Activated CD8-positive, alpha-beta memory T cell treated with anti-CD3 and anti-CD28 coated beads, Interleukin-2, amount 50 U/mL, for 4 hours (primary cell): ENCODE results near the gene ATM.
"Not testable (repeated sequence)": the region's sequence is repeated elsewhere in the genome, so short reads cannot be mapped to it uniquely, and the experiment has no call there.

Source experiments
- DNase-seq: peaks from one replicate; pipeline ENCODE4 v3.0.0-alpha.2; 2020

The ATM gene

DNA sequence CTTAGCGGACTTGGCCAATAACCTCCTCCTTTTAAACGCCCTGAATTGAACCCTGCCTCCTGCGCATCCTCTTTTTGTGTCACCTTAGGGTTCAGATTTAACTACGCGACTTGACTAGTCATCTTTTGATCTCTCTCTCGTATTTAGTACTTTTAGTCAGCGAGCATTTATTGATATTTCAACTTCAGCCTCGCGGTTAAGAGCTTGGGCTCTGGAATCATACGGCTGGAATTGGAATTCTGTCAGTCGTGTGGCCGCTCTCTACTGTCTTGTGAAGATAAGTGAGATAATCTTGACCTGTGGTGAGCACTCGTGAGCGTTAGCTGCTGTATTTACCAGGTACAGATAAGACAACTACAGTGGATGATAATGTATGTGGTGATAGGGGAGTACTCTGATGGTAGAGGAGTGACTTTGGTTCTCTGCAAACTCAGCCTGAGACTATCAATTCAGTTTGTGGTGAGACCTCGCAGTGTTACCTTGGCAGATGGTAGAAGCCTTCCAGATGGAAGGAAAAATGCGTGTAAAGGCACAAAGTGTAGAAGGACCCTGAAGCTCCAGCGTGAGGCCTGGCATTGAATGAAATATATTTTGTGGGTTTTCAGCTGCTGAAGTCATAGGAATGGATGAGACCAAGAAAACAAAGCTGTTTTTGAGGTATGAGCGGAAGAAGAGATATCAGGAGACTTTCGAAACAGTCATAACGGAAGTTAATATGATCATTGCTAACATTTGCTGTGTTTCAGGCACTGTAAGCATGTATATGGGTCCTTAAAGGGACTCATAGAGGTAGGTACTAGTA lies 682 bp downstream of the ATM start:
- no peak for DNase-seq

DNA sequence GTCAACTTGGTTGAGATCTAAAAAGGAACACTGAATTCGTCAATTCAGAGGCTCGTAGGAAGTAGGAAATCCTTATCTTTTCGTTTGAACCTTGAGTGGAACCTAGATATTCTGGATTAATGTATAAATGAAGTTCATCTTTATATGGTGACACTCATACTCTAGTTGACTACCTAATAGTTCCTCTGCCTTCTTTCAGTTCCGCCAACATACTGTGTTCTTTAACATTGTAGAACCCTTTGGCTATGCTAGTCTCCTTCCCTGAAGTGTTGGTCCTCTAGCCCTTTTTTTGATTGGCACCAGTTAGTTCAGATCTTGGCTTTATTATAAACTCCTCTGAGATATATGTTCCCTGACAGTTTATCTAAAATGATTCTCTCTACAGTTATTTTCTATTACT lies 1.5 kb downstream of the ATM start:
- no peak for DNase-seq

DNA sequence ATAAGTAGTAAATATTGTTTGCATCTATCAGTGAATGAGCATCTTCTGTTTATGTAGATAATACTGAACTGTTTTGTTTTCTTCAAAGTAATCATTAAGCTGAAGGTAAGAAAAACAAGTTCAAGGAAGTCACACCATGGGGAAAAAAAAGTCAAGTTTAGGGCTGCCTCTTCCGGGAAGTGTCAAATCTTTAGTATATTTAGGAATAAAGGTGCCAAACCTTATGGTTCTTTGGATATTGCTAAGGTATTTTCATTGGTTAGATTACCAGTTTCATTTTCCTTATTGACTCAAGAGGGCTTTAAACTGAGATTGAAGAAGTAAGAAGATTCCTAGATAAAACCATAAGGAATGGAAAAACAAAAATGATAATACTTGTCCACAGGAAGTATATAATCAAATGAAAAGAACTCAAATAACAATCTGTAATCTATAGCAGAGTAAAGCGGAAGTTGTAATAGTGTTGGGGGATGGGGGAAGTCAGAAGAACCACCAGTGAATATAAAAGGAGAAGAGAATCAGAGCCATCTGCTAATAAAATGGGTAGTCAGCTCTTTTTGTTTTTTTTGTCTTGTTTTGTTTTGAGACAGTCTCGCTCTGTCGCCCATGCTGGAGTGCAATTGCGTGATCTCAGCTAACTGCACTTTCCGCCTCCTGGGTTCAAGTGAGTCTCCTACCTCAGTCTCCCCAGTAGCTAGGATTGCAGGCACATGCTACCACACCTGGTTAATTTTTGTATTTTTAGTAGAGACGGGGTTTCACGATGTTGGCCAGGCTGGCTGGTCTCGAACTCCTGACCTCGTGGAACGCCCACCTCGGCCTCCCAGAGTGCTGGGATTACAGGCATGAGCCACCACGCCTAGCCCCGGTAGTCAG lies 2.3 kb downstream of the ATM start:
- DNase-seq = peak; percentile 29

DNA sequence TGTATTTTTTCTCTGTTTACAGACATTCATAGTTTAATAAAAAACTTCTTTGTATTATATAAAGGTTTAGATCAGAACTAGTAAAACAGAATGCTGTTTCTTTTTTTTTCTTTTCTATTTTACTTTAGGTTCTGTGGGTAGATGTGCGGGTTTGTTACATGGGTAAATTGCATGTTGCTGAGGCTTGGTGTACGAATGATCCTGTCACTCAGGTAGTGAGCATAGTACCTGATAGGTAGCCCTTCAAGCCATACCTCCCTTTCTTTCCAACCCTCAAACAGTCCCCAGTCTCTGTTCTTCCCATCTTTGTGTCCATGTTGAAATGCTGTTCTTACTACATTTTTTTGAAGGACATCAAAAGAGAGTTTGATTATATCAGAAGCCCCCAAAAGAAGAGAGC lies 3.2 kb downstream of the ATM start:
- no peak for DNase-seq

DNA sequence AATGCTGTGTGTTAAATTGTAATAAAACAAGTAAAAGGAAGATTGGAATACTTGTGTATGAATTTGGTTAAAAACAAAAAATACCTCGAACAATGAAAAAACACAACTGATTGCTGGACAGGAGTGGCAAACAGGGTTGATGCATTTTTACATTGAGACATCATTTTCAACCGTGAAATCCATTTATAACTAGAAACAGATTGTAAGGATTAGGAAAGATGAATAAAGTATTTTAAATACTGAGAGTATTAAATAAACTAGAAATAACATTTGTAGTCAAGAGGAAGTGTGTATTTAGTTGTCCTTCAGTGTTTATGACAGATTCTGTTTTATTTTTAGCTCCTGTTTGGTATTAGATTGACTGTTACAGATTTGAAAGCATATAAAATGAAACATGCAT lies 5.4 kb downstream of the ATM start:
- DNase-seq = no peak

DNA sequence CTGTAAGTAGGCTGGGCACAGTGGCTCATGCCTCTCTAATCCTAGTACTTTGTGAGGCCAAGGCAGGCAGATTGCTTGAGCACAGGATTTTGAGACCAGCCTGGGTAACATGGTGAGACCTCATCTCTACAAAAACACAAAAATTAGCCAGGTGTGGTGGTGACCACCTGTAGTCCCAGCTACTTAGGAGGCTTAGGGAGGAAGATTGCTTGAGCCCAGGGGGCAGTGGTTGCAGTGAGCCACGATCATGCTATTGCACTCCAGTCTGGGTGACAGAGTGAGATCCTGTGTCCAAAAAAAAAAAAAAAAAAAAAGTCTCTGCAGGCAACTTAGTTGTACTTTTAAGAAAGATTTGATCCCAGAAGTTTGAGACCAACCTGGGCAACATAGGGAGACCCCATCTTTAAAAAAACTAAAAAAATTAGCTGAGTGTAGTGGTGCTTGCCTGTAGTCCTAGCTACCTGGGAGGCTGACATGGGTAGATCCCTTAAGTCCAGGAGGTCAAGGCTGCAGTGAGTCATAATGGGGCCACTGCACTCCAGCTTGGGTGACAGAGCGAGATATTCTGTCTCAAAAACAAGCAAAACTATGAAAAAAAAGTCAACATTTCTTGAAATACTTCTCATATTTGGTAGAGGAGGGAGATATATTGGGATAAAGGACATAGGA lies 10.5 kb downstream of the ATM start:
- DNase-seq = no peak

DNA sequence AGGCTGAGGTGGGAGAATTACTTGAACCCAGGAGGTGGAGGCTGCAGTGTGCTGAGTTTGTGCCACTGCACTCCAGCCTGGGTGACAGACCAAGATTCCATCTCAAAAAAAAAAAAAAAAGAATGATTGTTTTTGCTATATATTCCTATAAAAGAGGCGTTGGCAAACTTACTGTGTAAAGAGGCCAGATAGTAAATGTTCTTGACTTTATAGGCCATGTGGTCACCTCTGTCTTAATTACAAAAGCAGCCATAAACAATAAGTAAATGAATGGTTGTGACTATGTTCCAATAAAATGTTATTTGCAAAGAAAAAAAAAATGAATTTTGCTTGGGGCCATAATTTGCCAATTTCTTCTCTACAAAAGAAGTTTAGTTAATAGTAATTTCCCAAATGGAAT lies 12.3 kb downstream of the ATM start:
- no peak for DNase-seq

DNA sequence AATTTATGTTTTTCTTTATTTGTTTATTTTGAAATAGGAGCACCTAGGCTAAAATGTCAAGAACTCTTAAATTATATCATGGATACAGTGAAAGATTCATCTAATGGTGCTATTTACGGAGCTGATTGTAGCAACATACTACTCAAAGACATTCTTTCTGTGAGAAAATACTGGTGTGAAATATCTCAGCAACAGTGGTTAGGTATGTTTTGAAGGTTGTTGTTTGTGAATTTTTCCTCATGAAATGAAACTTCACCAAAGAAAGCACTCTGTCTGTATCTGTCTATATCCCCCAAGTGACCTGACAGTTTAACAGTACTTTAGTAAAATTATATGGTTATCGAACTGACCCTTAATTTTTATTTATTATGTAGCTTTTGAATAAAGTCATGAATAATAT lies 12.8 kb downstream of the ATM start:
- no peak for DNase-seq

DNA sequence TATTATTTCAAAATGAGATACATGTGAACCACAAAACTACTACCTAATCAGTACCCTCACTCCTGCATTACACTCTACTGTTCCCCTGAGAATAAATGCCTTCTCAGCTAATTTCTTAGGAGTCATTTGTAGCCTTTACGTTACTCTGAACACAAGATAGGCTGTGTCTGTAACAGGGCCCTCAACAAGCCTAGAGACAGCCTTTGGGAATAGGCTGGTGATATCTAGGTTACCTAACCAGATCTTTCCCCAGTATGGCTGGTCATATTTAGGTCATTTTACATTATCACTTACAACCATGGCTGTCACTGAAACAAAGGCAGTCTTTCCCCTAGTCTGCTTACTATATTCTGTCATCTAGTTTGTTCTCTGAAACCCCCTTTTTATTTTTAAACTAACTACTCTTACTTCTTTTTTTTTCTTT lies 14.2 kb downstream of the ATM start:
- DNase-seq = no peak

DNA sequence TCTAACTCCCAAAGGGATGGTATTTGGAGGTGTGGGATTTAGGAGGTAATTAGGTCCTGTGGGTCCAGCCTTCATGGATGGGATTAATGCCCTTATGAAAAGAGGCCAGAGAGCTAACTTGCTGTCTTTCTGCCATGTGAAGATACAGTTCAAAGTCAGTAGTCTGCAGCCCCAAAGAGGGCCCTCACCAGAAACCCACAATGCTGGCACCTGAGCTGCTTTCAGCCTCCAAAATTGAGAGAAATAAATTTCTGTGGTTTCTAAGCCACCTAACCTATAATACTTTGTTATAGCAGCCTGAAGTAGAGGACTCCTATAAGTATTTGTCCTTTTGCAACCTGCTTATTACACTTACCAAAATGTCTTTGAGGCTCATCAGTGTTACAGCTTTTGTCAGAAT lies 16.2 kb downstream of the ATM start:
- no peak for DNase-seq

DNA sequence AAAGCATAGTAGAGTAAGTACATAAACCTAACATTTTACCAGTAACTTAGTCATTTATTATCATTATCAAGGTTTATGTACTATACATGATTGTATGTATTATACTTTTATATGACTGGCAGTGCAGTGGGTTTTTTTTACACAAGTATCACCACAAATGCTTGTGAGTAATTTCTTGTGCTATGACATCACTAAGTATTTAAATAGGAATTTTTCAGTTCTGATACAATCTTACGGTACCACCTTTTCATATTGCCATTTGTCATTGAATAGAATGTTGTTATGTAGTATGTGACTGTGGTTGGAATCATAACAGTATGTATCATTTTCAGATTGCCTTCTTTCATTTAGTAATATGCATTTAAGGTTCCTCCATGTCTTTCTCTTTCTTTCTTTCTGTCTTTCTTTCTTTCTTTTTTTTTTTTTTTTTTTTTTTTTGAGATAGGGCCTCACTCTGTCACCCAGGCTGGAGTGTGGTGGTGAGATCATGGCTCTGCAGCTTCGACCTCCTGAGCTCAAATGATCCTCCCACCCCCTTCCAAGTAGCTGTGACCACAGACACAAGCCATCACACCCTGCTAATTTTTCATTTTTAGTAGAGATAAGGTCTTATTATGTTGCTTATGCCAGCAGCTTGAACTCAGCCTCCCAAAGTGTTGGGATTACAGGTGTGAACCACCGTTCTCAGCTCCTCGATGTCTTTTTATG lies 18.6 kb downstream of the ATM start:
- DNase-seq = peak; percentile 34

DNA sequence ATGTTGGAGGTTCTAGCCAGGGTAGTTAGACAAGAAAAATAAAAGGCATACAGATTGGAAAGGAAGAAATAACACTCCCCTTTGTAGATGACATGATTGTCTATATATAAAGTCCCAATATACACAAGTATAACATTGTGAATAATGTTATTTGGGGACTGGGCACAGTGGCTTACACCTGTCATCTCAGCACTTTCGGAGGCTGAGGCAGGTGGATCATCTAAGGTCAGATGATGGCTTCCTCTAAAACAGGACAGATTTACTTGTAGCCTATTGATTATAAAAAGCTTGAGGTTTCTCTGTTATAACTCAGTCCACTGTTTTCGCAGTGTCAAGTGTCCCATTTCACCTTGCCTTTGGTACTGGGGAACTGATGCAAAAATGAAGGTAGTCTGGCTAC lies 19.6 kb downstream of the ATM start:
- no peak for DNase-seq

DNA sequence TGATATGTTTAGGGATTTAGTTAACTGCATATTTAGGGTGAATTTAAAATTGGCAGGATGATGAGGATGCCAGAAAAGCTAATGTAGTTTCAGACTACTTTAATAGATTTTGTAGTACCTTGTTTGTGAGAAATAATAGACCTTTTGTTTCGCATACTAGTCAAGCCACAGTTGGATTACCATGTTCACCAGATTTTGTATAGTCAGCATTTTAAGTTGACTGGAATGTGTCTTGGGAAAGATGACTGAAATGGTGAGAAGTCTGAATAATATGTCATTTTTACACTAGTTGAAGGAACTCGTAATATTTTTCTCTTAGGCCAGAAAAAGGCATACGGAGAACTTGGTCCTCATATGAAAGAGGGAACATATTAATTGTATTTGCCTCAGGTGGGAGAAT lies 23.4 kb downstream of the ATM start:
- no peak for DNase-seq

DNA sequence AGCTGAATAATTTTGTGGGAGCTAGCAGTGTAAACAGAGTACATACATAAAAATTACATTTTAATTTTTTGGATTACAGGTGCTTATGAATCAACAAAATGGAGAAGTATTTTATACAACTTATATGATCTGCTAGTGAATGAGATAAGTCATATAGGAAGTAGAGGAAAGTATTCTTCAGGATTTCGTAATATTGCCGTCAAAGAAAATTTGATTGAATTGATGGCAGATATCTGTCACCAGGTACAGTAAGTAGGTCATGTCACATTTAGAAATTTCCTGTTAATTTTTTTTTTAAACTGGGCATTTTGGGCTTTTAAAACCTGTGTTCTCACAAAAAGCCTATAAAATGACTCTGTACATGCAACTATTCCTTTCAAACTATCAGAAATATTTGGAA lies 24.0 kb downstream of the ATM start:
- no peak for DNase-seq

DNA sequence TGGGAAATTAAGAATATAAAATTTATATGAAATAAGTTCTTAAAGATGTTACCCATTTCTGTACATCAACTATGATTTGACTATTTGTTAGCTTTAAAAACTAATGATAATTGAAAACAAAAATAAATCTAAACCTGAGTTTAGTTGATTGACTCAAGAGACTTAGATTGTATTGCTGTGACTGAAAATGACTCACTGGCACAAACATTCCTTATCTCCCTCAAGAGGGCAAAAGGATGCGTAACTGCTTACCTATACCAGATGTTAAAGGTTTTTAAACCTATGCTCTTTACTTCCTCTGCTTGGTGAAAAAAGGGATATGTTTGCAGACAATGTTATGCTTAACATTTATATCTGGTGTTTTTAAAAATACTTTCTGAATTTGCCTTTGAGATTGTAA lies 30.3 kb downstream of the ATM start:
- DNase-seq = no peak

DNA sequence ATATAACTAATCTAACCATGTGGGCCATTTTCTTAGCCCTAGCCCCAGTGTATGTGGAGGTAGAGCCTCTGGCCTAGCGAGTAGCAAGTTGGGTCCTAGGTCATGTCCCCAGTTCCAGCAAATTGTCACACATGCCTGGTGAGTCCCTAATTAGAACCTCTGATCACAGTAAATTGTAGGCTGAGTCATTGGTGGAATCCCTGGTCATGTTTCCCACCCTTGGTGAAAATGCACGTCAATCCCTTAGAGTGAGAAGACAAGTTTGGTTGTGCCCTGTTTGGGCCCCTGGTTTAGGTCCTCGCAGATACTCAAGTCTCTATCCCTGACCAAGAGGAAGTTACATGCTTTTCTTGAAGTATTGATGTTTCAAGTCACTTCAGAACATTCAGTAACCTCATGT lies 46.7 kb downstream of the ATM start:
- no peak for DNase-seq

DNA sequence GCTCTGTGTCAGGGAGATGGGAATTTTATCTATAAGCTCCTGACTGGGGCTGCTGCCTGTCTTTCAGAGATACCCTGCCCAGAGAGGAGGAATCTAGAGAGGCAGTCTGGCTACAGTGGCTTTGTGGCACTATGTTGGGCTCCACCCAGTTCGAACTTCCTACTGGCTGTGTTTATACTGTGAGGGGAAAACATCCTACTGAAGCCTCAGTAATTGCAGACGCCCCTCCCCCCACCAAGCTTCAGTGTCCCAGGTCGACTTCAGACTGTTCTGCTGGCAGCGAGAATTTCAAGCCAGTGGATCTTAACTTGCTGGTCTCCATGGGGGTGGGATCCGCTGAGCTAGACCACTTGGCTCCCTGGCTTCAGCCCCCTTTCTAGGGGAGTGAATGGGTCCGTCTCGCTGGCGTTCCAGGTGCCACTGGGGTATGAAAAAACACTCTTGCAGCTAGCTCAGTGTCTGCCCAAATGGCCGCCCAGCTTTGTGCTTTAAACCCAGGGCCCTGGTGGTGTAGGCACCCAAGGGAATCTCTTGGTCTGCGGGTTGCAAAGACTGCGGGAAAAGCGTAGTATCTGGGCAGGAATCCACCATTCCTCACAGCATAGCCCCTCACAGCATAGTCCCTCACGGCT lies 54.2 kb downstream of the ATM start:
- not testable (repeated sequence) for DNase-seq

DNA sequence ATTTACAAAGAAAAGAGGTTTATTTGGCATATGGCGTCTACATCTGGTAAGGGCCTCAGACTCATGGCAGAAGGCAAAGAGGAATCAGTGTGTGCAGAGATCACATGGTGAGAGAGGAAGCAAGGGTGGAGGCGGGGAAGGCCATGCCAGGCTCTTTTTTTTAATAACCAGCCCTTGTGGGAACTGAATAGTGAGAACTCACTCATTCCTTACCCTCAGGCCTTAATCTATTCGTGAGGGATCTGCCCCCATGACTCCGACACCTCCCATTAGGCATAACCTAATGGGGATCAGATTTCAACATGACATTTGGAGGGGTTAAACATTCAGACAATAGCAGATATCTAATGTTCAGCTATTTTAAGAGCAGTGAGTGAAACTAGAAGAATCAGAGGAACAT lies 55.7 kb downstream of the ATM start:
- no peak for DNase-seq

DNA sequence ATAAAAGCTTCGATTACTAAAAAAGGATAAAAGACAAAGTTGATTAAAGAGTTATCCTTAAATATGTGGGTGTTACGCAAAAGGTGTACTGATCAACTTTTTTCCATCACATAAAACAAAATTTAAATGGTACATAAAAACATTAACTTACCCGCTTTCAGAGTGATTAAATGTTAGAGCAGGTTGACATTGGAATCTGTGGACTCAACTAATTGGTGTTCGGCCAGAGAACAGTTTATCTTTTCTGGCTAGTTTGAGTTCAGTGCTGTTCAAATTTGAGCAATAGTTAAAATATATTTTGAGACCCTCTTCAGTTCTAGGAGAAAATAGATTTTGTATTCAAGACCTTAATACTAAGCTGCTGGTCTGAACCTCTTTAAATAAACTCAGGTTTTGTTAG lies 56.1 kb downstream of the ATM start:
- DNase-seq = no peak

DNA sequence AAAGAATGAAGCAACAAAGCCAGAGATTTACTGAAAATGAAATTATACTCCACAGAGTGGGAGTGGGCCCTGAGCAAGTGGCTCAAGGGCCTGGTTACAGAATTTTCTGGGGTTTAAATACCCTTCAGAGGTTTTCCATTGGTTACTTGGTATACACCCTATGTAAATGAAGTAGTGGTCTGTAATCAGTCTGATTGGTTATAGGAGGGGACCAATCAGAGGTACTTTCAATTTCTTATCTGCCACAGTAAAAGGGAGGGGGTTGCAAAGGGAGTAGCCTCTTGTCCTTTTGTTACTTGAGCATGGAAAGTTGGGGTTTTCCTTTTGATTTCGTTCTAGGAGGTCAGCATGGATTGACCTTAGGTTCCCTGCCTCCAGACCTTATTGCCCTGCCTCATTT lies 63.5 kb downstream of the ATM start:
- DNase-seq = no peak

DNA sequence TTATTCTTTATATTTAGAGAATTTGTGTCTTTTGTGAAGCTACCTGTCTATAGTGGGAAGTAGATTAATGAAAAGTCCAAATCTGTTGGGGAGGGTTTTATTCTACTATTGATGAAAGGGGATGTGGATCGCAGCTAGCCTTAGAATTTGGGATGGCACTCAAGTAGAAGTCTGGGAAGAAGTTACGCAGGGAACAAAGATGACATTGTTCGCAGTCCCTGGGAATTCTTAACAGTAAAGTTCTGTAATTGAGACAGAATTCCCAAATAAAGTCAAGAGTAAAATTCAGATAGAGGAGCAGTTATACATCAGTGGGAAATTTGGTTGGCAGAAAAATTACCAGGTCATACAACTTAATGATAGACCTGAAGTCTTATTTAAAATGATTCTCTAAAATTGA lies 64.1 kb downstream of the ATM start:
- DNase-seq = no peak

DNA sequence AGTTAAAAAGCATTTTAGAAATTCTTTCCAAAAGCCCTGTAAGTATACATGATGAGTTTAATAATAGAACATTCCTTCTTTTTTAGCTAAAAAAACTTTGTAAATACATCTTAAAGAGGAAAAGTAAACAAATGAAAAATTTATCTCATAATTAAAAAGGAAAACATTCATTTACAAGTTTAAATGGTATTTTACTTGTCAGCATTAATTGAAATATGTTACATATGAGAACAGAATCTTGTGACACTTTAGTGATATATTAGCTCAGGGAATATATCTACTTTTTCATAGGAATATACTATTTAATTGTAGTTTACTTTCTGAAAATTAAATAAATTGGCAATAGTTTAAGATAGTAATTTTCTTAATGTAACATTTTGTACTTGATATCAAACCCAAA lies 66.2 kb downstream of the ATM start:
- not testable (repeated sequence) for DNase-seq

DNA sequence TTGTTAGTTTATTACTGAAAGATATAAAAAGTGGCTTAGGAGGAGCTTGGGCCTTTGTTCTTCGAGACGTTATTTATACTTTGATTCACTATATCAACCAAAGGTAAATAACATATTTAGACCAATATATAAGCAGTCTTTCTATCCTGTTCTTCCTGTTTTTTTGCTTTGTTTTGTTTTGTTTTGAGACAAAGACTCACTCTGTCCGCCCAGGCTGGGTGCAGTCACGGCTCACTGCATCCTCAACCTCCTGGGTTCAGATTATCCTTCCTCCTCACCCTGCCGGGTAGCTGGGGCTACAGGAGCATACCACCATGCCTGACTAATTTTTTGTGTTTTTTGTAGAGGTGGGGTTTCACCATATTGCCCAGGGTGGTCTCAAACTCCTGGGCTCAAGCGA lies 66.8 kb downstream of the ATM start:
- DNase-seq = no peak
